PC-9 (cell line): Measurements from ENCODE around the gene WDFY1.

Experiments used
- EZH2 ChIP-seq: fragments of 200-600 bp; sonication (generic); IDR thresholded peaks from 2 replicates; pipeline ENCODE4 v1.8.0; 2017; ENCODE audit warnings: antibody characterized with exemption, low read depth
- TF ChIP-seq, protein P1 (sequence below): fragments of 200-600 bp; sonication (generic); conservative IDR thresholded peaks from 2 replicates; pipeline ENCODE4 v1.6.1; 2017; ENCODE audit warnings: mixed run types, antibody characterized with exemption, mild to moderate bottlenecking, moderate library complexity

DNA sequence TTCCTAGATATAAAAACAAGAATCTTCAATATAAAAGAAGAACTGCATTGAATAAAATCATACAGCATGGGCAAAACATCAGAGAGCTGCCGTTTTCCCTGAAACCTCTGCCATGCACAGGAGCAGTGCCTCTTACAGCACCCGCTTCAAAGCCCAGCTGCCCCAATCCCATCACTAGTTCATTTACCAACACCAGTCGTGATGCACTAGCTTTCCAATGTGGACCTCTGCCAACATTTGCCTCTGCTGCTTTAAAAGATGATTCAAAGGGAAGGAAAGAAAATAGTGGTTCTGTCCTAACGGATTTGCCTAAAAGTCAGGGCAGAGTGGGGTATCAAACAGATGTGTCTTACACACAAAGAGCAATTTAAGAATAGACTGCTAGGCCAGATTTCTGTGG, 64.3 kb downstream of the WDFY1 start:
- TF ChIP-seq EZH2: no peak
- TF ChIP-seq, protein P1, sequence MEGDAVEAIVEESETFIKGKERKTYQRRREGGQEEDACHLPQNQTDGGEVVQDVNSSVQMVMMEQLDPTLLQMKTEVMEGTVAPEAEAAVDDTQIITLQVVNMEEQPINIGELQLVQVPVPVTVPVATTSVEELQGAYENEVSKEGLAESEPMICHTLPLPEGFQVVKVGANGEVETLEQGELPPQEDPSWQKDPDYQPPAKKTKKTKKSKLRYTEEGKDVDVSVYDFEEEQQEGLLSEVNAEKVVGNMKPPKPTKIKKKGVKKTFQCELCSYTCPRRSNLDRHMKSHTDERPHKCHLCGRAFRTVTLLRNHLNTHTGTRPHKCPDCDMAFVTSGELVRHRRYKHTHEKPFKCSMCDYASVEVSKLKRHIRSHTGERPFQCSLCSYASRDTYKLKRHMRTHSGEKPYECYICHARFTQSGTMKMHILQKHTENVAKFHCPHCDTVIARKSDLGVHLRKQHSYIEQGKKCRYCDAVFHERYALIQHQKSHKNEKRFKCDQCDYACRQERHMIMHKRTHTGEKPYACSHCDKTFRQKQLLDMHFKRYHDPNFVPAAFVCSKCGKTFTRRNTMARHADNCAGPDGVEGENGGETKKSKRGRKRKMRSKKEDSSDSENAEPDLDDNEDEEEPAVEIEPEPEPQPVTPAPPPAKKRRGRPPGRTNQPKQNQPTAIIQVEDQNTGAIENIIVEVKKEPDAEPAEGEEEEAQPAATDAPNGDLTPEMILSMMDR: no peak
